SK-N-SH (cell line): ENCODE data around the gene STK16. TPM values are rescaled to one million over a fixed set of nuclear protein-coding genes. Genes with fewer than 3 reads are reported as not detected.
A peak's percentile ranks its signal among the peaks of the same experiment; 100 is the strongest.

ENCODE experiments used
- CTCF ChIA-PET: fragments of 300-600, 350-600 bp; formaldehyde crosslinking; extraction: SDS; loops from one replicate; lab custom pipeline; 2021; lab: Yijun Ruan, JAX
- POLR2A ChIA-PET: fragments of 350-600 bp; sonication (Branson Sonifier 250); formaldehyde crosslinking; extraction: SDS; loops from one replicate; lab custom pipeline; 2020; ENCODE audit warnings: antibody characterized with exemption, inconsistent platforms; lab: Yijun Ruan, JAX
- DNase-seq: peaks from one replicate; pipeline ENCODE4 v3.0.0; 2012
- H2AFZ ChIP-seq: fragments of 200-600 bp; sonication (generic); 2 replicates; pipeline ENCODE4 v1.8.1; 2016; ENCODE audit warnings: antibody characterized with exemption, mild to moderate bottlenecking, low read depth
- H3F3A ChIP-seq: fragments of 200-600 bp; sonication (generic); replicated peaks from 2 replicates; pipeline ENCODE3; 2016; ENCODE audit warnings: antibody characterized with exemption, mild to moderate bottlenecking; ENCODE audit not compliant: insufficient read depth
- H3K27ac ChIP-seq, 2 experiments: fragments of 200-500 bp in 1 of 2; fragments of 200-600 bp in 1 of 2; sonication (Bioruptor generic) in 1 of 2; sonication (generic), shearing (Covaris generic) in 1 of 2; 2 replicates each; pipeline versions ENCODE4 v1.5.1 to v1.6.1; 2014 to 2016; ENCODE audit warnings: low read depth in 2 of 2, inconsistent platforms in 1 of 2, low read length in 1 of 2, mild to moderate bottlenecking in 1 of 2, mixed read lengths in 1 of 2
- H3K27me3 ChIP-seq: fragments of 200-600 bp; sonication (generic), shearing (Covaris generic); 2 replicates; pipeline ENCODE4 v1.6.1; 2016; ENCODE audit warnings: mixed run types; ENCODE audit not compliant: insufficient read depth
- H3K36me3 ChIP-seq, 2 experiments: fragments of 200-500 bp in 1 of 2; fragments of 200-600 bp in 1 of 2; sonication (Bioruptor generic) in 1 of 2; sonication (generic) in 1 of 2; replicated peaks in 1 of 2; 2 replicates each; pipeline versions ENCODE3 to v1.5.1; 2014 to 2016; ENCODE audit warnings: low read length in 1 of 2, mild to moderate bottlenecking in 1 of 2; ENCODE audit not compliant: insufficient read depth in 2 of 2, control insufficient read depth in 1 of 2
- H3K4me1 ChIP-seq, 2 experiments: fragments of 200-500 bp in 1 of 2; fragments of 200-600 bp in 1 of 2; sonication (Bioruptor generic) in 1 of 2; sonication (generic), shearing (Covaris generic) in 1 of 2; 2 replicates each; pipeline versions ENCODE4 v1.5.1 to v1.6.1; 2014 to 2016; ENCODE audit warnings: low read depth in 1 of 2, low read length in 1 of 2, mixed run types in 1 of 2; ENCODE audit not compliant: insufficient read depth in 2 of 2, control insufficient read depth in 1 of 2
- H3K4me2 ChIP-seq: fragments of 200-600 bp; sonication (generic), shearing (Covaris generic); 2 replicates; pipeline ENCODE4 v1.6.1; 2017; ENCODE audit warnings: mixed run types
- H3K4me3 ChIP-seq, 2 experiments: fragments of 200-500 bp in 1 of 2; fragments of 200-600 bp in 1 of 2; sonication (Bioruptor generic) in 1 of 2; sonication (generic), shearing (Covaris generic) in 1 of 2; 2 replicates each; pipeline versions ENCODE4 v1.5.1 to v1.8.1; 2014 to 2016; ENCODE audit warnings: low read depth in 2 of 2, inconsistent platforms in 1 of 2, low read length in 1 of 2, mild to moderate bottlenecking in 1 of 2, mixed read lengths in 1 of 2, moderate library complexity in 1 of 2
- H3K79me2 ChIP-seq: fragments of 200-600 bp; sonication (generic); 2 replicates; pipeline ENCODE4 v1.8.1; 2017; ENCODE audit warnings: mild to moderate bottlenecking; ENCODE audit not compliant: insufficient read depth
- H3K9ac ChIP-seq: fragments of 200-600 bp; sonication (generic); 2 replicates; pipeline ENCODE4 v1.6.1; 2017; ENCODE audit warnings: mixed run types
- H3K9me2 ChIP-seq: fragments of 200-600 bp; sonication (generic); 2 replicates; pipeline ENCODE4 v1.6.1; 2017; ENCODE audit warnings: mixed run types
- H3K9me3 ChIP-seq: fragments of 200-600 bp; sonication (generic); 2 replicates; pipeline ENCODE4 v1.6.1; 2017; ENCODE audit warnings: mixed run types, mild to moderate bottlenecking, moderate library complexity
- H4K20me1 ChIP-seq: fragments of 200-600 bp; sonication (generic); 2 replicates; pipeline ENCODE4 v1.6.1; 2017; ENCODE audit warnings: mild to moderate bottlenecking, mixed run types; ENCODE audit not compliant: insufficient read depth
- CHD2 ChIP-seq: fragments of 150-350 bp; IDR thresholded peaks from 2 replicates; pipeline ENCODE4 v1.6.1; 2018; ENCODE audit warnings: low read length; ENCODE audit not compliant: partially characterized antibody
- CTCF ChIP-seq: fragments of 200-600 bp; sonication (generic); IDR thresholded peaks from 2 replicates; pipeline ENCODE4 v1.6.1; 2017; ENCODE audit warnings: antibody characterized with exemption, mild to moderate bottlenecking, moderate library complexity
- FOSL2 ChIP-seq: IDR thresholded peaks from 2 replicates; pipeline ENCODE4 v1.4.0; 2012; ENCODE audit warnings: low read depth, mild to moderate bottlenecking, moderate library complexity, borderline replicate concordance
- FOXJ3 ChIP-seq: sonication (generic); formaldehyde crosslinking; IDR thresholded peaks from 2 replicates; pipeline ENCODE4 v1.5.1; 2020; ENCODE audit warnings: mild to moderate bottlenecking, missing genetic modification reagents
- GABPA ChIP-seq: IDR thresholded peaks from 2 replicates; pipeline ENCODE4 v1.4.0; 2012; ENCODE audit warnings: low read depth, mild to moderate bottlenecking
- JUND ChIP-seq: IDR thresholded peaks from 2 replicates; pipeline ENCODE4 v1.4.0; 2012
- MAX ChIP-seq: IDR thresholded peaks from 2 replicates; pipeline ENCODE4 v1.4.0; 2012; ENCODE audit warnings: low read depth
- NFIC ChIP-seq: IDR thresholded peaks from 2 replicates; pipeline ENCODE4 v1.4.0; 2012; ENCODE audit warnings: borderline replicate concordance
- RAD21 ChIP-seq: IDR thresholded peaks from 2 replicates; pipeline ENCODE4 v1.6.1; 2012; ENCODE audit warnings: mild to moderate bottlenecking, low read length
- REST ChIP-seq: IDR thresholded peaks from 2 replicates; pipeline ENCODE4 v1.6.1; 2012; ENCODE audit warnings: mild to moderate bottlenecking, low read depth, low read length, moderate library complexity
- RXRA ChIP-seq: IDR thresholded peaks from 2 replicates; pipeline ENCODE4 v1.4.0; 2012; ENCODE audit warnings: low read depth, mild to moderate bottlenecking, borderline replicate concordance
- SIN3A ChIP-seq: IDR thresholded peaks from 2 replicates; pipeline ENCODE4 v1.6.1; 2012; ENCODE audit warnings: low read depth, mild to moderate bottlenecking, low read length, moderate library complexity, borderline replicate concordance
- SMC3 ChIP-seq: IDR thresholded peaks from 2 replicates; pipeline ENCODE4 v1.6.1; 2012; ENCODE audit warnings: low read depth, low read length, improper control_type of control experiment
- TAF1 ChIP-seq: IDR thresholded peaks from 2 replicates; pipeline ENCODE4 v1.6.1; 2012; ENCODE audit warnings: low read depth, mild to moderate bottlenecking, low read length, moderate library complexity, borderline replicate concordance
- TCF12 ChIP-seq: IDR thresholded peaks from 2 replicates; pipeline ENCODE4 v1.4.0; 2012
- TEAD4 ChIP-seq: IDR thresholded peaks from 2 replicates; pipeline ENCODE4 v1.4.0; 2012; ENCODE audit warnings: mild to moderate bottlenecking, borderline replicate concordance; ENCODE audit not compliant: insufficient read depth
- YY1 ChIP-seq: IDR thresholded peaks from 2 replicates; pipeline ENCODE4 v1.4.0; 2012; ENCODE audit warnings: low read depth, mild to moderate bottlenecking
- WGBS: methylation state at CpG from one replicate; pipeline ENCODE4 v1.1.6; 2017; ENCODE audit warnings: low lambda C conversion rate; 5-methylcytosine and 5-hydroxymethylcytosine counted together
- polyA plus RNA-seq, 3 experiments: library from polyadenylated mRNA; depleted of rRNA; stranded (reverse); fragments of >200 nt; gene quantifications; 2 replicates each; pipeline ENCODE4 v1.2.3, GENCODE V29; 2012

Gene STK16
- polyA plus RNA-seq, 1 of the 3 experiments (the other 2 are of a cell fraction) = 57.6 TPM

- Histone ChIP-seq H3K4me1 (peaks cover 13 to 20% of the 10 kb centered on the region in 2 experiments; a peak in 3 of 4 replicates), H3K36me3 (peaks cover 9 to 20% of the 10 kb centered on the region in 2 experiments), H3K9me2 (no peaks in the 10 kb centered on the region), H3K4me2 (no peak overlapping the region), H3F3A (peaks cover 15% of the 10 kb centered on the region), H2AFZ (no peak overlapping the region), H3K9me3 (no peaks in the 10 kb centered on the region), H3K27me3 (no peaks in the 10 kb centered on the region), H3K79me2 (no peaks in the 10 kb centered on the region), H3K27ac (no peak overlapping the region), H3K4me3 (no peak overlapping the region), H4K20me1 (no peaks in the 10 kb centered on the region), H3K9ac (no peak overlapping the region)
- ChIA-PET POLR2A (interaction anchor here (4.6 kb wide), 1 partner anchor 12 kb away, joined by 52 read pairs; the partner anchor contains the start of gene ABCB6), CTCF (interaction anchor here (1.0 to 1.7 kb wide), 2 partner anchors 46 to 50 kb away, joined by 3 to 5 read pairs; no protein-coding TSS in a partner anchor)
- TF ChIP-seq FOSL2 (no peak), YY1 (no peak), NFIC (no peak), CTCF (no peak), GABPA (no peak), TEAD4 (no peak), FOXJ3 (CRISPR knock-in tag) (no peak), TCF12 (no peak), REST (no peak), MAX (no peak)
- WGBS = 88% methylated on average over 5 of the region's 5 CpGs
- no peak for DNase-seq
Measured at GRCh38 chr2:219205165-219205538, 40.1 kb upstream of the STK16 start.

DNA sequence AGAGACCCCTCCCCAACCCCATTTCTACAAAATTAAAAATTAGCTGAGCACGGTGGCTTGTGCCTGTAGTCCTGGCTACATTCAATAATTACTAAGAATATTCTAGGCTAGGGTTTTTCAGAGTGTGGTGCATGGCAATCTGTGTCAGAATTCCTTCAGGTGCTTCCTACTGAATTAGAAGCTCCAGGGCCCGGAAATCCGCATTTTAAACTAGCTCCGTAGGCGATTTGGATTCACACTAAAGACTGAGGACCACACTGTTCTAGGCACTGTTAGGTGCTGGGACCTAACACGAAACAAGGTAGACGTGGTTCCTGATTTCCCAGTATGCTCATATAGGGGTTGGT, 39.3 kb upstream of the STK16 start:
- H3K4me2 ChIP-seq = peak overlapping the region; percentile 86
- no peak for DNase-seq
- CTCF ChIA-PET = interaction anchor here (0.6 to 4.0 kb wide), 6 partner anchors 12 to 183 kb away, joined by 3 to 26 read pairs (median 7); partner anchors contain the start of genes ABCB6, CNPPD1 and SLC23A3

More for the DNA sequence above, 39.3 kb upstream of the STK16 start:
- Histone ChIP-seq H3K4me3 (peak overlapping the region; percentile 69), H3K9me3 (no peaks in the 10 kb centered on the region), H3K4me1 (peaks cover 13 to 20% of the 10 kb centered on the region in 2 experiments; a peak in 3 of 4 replicates), H3K27me3 (no peaks in the 10 kb centered on the region), H3K27ac (peak overlapping the region; percentile 67 to 93; a peak in 3 of 4 replicates), H3K9ac (peak overlapping the region; percentile 50; the same call in 1 of the 2 replicates), H3K36me3 (peaks cover 9 to 26% of the 10 kb centered on the region in 2 experiments), H2AFZ (peak overlapping the region; percentile 59), H4K20me1 (no peaks in the 10 kb centered on the region), H3F3A (peaks cover 15% of the 10 kb centered on the region), H3K79me2 (no peaks in the 10 kb centered on the region), H3K9me2 (no peaks in the 10 kb centered on the region)
- whole genome bisulfite sequencing = 18% methylated on average over 7 of the region's 7 CpGs
- POLR2A ChIA-PET = interaction anchor here (0.6 to 4.6 kb wide), 7 partner anchors 11 to 423 kb away, joined by 3 to 52 read pairs (median 4); partner anchors contain the start of genes ABCB6 and CNPPD1
- no peak for TF ChIP-seq RXRA
- no peak for TF ChIP-seq YY1
- TF ChIP-seq SIN3A = no peak
- no peak for TF ChIP-seq TAF1
- no peak for TF ChIP-seq FOSL2
- TF ChIP-seq CHD2 = no peak
- no peak for TF ChIP-seq SMC3
- no peak for TF ChIP-seq CTCF
- no peak for TF ChIP-seq RAD21
- TF ChIP-seq FOXJ3 (CRISPR knock-in tag) = no peak
- no peak for TF ChIP-seq JUND
